Fibroblast of lung (primary cell): ENCODE results near the gene CHRNA3.

Source experiments
- EZH2 ChIP-seq: IDR thresholded peaks from 2 replicates; pipeline ENCODE4 v1.5.1; 2012; ENCODE audit warnings: low read length, control low read depth, mild to moderate bottlenecking; ENCODE audit errors: missing control alignments
- TF ChIP-seq, protein P1 (sequence below), 2 donors: IDR thresholded peaks in 1 of 2; conservative IDR thresholded peaks in 1 of 2; 1 replicate in 1 of 2; 2 replicates in 1 of 2; pipeline ENCODE4 v1.5.1; 2011 to 2012; ENCODE audit warnings: low read length in 2 of 2, control low read depth in 1 of 2, inconsistent platforms in 1 of 2, low read depth in 1 of 2, mild to moderate bottlenecking in 1 of 2

DNA sequence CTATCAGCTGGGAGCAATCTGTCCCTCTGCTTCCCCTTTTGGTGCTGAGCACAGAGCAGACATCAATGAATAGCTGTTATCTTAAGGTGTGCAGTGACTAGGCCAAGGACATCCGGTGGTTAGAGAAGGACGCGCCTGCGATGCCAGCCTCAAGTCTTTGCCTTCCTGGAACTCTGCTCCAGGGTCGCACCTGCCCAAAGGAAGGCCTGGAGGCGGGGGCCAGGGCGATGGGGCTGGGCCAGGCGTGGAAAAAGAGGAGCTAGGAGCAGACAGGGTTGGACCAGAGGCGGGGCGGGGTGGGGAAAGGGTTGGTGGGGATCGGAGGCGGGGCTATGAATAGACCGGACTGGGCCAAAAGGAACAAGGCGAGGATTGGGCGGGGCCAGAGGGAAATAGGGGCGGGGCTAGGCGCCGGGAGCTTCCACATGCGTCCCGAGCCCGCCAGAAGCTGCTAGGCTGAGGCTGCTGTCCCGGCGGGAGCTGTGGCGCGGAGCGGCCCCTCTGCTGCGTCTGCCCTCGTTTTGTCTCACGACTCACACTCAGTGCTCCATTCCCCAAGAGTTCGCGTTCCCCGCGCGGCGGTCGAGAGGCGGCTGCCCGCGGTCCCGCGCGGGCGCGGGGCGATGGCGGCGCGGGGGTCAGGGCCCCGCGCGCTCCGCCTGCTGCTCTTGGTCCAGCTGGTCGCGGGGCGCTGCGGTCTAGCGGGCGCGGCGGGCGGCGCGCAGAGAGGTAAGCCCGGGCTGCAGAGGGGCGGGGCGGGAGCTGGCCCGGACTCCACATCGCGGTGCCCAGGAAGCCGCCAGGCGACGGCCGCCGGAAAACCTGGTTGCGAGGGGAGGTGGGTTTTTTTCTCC lies 55.5 kb downstream of the CHRNA3 start, which contains the start of gene CHRNA5:
- TF ChIP-seq, protein P1, sequence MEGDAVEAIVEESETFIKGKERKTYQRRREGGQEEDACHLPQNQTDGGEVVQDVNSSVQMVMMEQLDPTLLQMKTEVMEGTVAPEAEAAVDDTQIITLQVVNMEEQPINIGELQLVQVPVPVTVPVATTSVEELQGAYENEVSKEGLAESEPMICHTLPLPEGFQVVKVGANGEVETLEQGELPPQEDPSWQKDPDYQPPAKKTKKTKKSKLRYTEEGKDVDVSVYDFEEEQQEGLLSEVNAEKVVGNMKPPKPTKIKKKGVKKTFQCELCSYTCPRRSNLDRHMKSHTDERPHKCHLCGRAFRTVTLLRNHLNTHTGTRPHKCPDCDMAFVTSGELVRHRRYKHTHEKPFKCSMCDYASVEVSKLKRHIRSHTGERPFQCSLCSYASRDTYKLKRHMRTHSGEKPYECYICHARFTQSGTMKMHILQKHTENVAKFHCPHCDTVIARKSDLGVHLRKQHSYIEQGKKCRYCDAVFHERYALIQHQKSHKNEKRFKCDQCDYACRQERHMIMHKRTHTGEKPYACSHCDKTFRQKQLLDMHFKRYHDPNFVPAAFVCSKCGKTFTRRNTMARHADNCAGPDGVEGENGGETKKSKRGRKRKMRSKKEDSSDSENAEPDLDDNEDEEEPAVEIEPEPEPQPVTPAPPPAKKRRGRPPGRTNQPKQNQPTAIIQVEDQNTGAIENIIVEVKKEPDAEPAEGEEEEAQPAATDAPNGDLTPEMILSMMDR (conservative IDR thresholded peaks at IDR 0.05 in 1 of 2, IDR thresholded peaks at IDR 0.05 in 1 of 2; ENCODE audit: low read depth in 1 of 2, low read length in 2 of 2), result no peak
- TF ChIP-seq EZH2, result no peak
